Coronary artery (tissue), 2 donors: Measurements from ENCODE around the gene SH3TC1.

Experiments
- DNase-seq: peaks from one replicate; pipeline ENCODE4 v3.0.0-alpha.2; 2017; ENCODE audit warnings: low spot score
- H3K27ac ChIP-seq, 2 donors: fragments of 200-600 bp; sonication (generic); one replicate each; pipeline ENCODE4 v1.5.1; 2016 to 2019
- H3K4me3 ChIP-seq: fragments of 200-600 bp; sonication (generic); 2 replicates; pipeline ENCODE4 v1.5.1; 2016; ENCODE audit warnings: mild to moderate bottlenecking, moderate library complexity
- TF ChIP-seq, protein P1 (sequence below): fragments of 200-600 bp; sonication (generic); IDR thresholded peaks from one replicate; pipeline ENCODE4 v1.5.1; 2019; ENCODE audit warnings: antibody characterized with exemption

SH3TC1 gene

DNA sequence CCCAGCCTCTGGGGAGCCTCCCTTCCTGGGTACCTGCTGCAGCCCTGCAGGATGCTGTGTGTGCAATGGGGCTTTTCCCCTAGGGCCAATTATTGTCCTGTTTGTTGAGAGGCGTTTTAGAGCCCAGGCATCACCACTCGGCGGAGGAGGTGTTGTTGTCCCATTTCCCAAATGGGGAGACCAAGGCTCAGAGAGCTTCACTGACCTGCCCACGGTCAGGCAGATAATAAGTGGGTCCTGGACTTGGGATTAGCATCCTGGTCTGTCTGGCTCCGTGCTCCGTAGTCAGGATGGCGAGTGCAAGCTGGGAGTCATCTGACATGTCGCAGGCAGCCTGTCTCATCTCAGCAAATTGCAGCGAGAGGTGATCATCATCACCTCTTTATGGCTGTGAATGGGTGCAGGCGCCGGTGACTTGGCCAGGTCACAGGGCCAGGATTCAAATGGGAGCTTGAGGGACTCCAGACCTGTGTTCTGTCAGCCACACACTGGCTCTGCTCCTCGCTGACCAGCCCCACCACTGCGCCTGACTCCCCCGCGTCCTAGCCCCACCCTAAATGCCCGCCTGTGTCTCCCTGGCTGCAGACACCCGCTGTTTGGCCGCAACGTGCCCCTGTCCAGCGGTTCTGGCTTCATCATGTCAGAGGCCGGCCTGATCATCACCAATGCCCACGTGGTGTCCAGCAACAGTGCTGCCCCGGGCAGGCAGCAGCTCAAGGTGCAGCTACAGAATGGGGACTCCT lies 87.1 kb downstream of the SH3TC1 start:
- no peak for DNase-seq
- TF ChIP-seq, protein P1, sequence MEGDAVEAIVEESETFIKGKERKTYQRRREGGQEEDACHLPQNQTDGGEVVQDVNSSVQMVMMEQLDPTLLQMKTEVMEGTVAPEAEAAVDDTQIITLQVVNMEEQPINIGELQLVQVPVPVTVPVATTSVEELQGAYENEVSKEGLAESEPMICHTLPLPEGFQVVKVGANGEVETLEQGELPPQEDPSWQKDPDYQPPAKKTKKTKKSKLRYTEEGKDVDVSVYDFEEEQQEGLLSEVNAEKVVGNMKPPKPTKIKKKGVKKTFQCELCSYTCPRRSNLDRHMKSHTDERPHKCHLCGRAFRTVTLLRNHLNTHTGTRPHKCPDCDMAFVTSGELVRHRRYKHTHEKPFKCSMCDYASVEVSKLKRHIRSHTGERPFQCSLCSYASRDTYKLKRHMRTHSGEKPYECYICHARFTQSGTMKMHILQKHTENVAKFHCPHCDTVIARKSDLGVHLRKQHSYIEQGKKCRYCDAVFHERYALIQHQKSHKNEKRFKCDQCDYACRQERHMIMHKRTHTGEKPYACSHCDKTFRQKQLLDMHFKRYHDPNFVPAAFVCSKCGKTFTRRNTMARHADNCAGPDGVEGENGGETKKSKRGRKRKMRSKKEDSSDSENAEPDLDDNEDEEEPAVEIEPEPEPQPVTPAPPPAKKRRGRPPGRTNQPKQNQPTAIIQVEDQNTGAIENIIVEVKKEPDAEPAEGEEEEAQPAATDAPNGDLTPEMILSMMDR: no peak
- Histone ChIP-seq H3K4me3 (no peak overlapping the region), H3K27ac (no peak overlapping the region)

DNA sequence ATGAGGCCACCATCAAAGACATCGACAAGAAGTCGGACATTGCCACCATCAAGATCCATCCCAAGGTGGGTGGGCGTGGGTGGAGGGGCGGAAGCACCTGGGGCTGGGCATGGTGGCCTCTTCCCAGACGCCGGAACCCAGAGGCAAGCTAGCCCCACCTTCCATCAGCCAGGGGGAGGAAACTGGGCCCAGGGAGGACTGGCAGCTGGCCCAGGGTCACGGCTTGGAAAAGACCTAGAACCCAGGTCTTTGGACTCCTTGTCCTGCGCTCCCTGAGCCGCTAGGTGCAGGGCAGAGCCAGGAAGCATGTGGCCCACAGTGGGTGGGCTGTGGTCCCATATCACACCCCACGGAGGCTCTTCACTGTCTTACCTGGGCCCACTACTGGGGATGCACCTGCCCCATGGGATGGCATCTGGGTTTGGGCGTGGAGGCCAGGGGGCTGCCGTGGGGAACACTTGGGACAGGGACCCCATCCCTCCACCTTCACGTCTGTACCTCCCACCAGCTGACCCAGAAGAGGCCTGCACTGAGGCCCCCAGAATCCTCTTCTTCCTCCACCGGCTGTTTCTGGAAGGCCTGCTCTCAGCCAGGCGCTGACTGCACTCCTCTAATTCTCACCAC lies 87.7 kb downstream of the SH3TC1 start:
- Histone ChIP-seq H3K27ac (no peak overlapping the region), H3K4me3 (no peak overlapping the region)
- no peak for DNase-seq
- TF ChIP-seq, protein P1: no peak

DNA sequence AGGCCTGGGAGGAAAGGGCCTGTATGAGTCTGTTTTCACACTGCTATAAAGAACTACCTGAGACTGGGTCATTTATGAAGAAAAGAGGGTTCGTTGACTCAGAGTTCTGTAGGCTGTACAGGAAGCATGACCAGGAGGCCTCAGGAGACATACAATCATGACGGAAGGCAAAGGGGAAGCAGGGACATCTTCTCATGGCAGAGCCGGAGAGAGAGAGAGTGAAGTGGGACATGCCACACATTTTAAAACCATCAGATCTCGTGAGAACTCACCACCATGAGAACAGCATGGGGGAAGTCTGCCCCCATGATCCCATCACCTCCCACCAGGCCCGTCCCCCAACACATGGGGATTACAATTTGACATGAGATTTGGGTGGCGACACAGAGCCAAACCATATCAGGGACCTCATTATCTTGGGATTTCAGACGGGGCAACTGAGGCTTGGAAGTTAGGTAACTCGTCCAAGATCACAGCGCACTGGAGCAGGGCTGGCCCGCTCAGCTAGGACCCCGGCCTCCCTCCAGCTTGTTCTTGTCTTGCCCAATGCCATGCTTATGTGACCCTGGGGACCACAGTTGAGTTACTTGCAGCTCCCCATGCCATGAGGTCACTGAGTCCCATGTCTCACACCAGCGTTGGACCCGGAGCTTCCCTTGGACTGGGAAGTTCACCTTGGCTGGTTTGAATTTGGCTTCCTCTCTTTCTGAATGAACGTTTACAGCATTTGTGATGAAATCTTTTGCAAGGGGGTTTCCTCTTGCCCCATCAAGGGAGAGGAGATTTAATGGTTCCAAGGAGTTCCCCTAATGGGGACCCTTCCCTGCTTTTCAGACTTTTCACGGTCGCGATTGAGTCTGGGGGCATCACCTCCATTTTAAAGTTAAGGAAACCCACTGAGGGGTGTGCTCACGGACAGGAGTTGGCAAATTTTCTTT lies 88.5 kb downstream of the SH3TC1 start:
- no peak overlapping the region for H3K4me3 ChIP-seq
- TF ChIP-seq, protein P1: no peak
- no peak overlapping the region for H3K27ac ChIP-seq
- DNase-seq: no peak

DNA sequence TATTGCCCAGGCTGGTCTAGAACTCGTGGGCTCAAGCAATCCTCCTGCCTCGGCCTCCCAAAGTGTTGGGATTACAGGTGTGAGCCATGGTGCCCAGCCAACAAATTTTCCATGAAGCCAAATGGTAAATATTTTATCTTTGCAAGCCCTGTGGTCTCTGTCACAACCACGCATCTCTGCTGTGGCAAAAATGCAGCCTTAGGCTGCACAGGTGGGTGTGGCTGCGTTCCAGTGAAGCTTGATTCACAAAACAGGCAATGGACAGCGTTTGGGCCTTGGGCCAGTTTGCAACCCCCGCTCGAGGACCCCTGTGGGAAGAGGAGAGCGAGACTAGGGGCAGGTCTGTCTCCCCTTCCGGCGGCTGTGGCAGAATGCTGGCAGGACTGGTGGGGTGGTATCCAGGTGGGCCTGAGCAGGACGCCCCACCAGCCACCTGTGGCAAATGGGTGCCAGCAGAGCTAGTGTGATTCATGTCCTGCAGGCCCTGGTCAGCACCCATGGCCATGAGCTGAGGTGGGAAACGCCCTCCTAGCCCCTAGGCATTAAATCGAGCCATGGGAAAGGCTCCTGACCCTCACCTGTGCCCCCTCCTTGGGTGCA lies 90.2 kb downstream of the SH3TC1 start:
- Histone ChIP-seq H3K27ac (no peak overlapping the region), H3K4me3 (no peak overlapping the region)
- DNase-seq: no peak
- TF ChIP-seq, protein P1: no peak

DNA sequence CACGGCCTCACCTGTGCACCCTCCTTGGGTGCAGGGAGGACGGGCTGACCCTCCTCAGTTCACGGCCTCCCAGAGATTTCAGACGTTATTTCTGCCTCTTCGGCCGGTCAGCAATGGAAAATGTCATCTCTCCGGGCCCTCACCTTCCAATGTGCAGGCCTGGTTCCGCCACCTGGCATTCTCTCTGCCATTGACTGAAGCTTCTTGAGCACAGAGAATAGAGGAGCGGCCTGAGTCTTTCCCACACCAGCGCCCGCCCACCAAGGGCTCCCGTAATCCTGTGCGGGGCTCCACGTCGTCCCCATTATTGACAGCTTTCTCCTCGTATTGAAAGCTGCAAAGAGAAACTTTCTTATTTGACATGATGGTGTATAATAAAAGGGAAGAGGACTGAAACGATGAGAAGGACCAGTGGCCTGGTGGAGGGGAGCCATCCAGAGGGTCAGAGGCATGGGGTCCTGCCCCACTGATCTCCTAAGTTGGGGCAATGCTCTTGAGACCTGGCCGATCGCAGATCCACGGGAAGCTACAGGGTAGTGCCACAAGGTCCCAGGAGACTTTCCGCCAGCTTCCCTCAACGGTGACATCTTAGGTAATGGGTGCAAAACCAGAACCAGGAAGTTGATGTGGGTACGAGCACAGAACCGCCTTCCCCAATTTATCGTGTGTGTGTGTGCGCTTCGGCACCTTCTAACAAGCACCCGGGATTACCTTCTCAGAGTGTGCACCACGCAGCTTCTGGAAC lies 91.0 kb downstream of the SH3TC1 start:
- Histone ChIP-seq H3K27ac (no peak overlapping the region), H3K4me3 (no peak overlapping the region)
- DNase-seq: no peak
- TF ChIP-seq, protein P1: no peak

DNA sequence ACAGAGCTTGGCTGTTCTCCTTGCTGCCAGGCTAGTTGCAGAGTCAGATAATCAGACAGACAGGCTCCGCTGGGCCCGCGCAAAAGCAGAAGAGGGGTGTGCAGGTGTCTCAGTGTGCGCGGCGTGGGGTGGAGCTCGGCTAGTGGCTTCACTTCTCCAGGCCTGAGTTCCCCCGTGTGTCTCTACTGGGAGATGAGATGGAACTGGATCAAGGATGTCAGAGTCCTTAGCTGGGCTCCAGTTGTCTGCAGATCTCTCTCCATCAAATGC lies 91.5 kb downstream of the SH3TC1 start:
- Histone ChIP-seq H3K4me3 (no peak overlapping the region), H3K27ac (no peak overlapping the region)
- TF ChIP-seq, protein P1: no peak
- no peak for DNase-seq
